Smooth muscle cell (in vitro differentiated cells): ENCODE results near the gene IRF2. TPM values are rescaled to one million over a fixed set of nuclear protein-coding genes. Genes with fewer than 3 reads are reported as not detected.
A peak's percentile ranks its signal among the peaks of the same experiment; 100 is the strongest.

Experiments used
- DNase-seq: peaks from one replicate; lab custom pipeline; 2025; ENCODE audit not compliant: unreplicated experiment; lab: John Stamatoyannopoulos, UW
- H2AFZ ChIP-seq: fragments of 200-600 bp; sonication (generic); 2 replicates; pipeline ENCODE4 v1.6.0; 2016; ENCODE audit warnings: antibody characterized with exemption, low read depth, mild to moderate bottlenecking
- H3F3A ChIP-seq: fragments of 200-600 bp; sonication (generic); 2 replicates; pipeline ENCODE4 v1.6.0; 2017; ENCODE audit warnings: antibody characterized with exemption, low read depth
- H3K27ac ChIP-seq: fragments of 200-600 bp; sonication (generic); 2 replicates; pipeline ENCODE4 v1.5.1; 2016; ENCODE audit warnings: low read depth, mild to moderate bottlenecking
- H3K27me3 ChIP-seq: fragments of 200-600 bp; sonication (generic); 2 replicates; pipeline ENCODE4 v1.6.1; 2016; ENCODE audit warnings: low read depth, mild to moderate bottlenecking
- H3K36me3 ChIP-seq: fragments of 200-600 bp; sonication (generic); 2 replicates; pipeline ENCODE4 v1.5.1; 2016; ENCODE audit warnings: low read depth
- H3K4me1 ChIP-seq: fragments of 200-600 bp; sonication (generic); 2 replicates; pipeline ENCODE4 v1.5.1; 2016; ENCODE audit warnings: low read depth
- H3K4me2 ChIP-seq: fragments of 200-600 bp; sonication (generic); 2 replicates; pipeline ENCODE4 v1.6.0; 2016; ENCODE audit warnings: mild to moderate bottlenecking
- H3K4me3 ChIP-seq: fragments of 200-600 bp; sonication (generic); 2 replicates; pipeline ENCODE4 v1.5.1; 2016; ENCODE audit warnings: mild to moderate bottlenecking
- H3K79me2 ChIP-seq: fragments of 200-600 bp; sonication (generic); 2 replicates; pipeline ENCODE4 v1.6.0; 2016; ENCODE audit warnings: low read depth, mild to moderate bottlenecking
- H3K9ac ChIP-seq: fragments of 200-600 bp; sonication (generic); 2 replicates; pipeline ENCODE4 v1.6.0; 2016; ENCODE audit warnings: low read depth
- H3K9me3 ChIP-seq: fragments of 200-600 bp; sonication (generic); replicated peaks from 2 replicates; pipeline ENCODE4 v1.5.1; 2016; ENCODE audit warnings: low read depth
- H4K20me1 ChIP-seq: fragments of 200-600 bp; sonication (generic); 2 replicates; pipeline ENCODE4 v1.6.0; 2016; ENCODE audit warnings: low read depth
- WGBS: methylation state at CpG from one replicate; pipeline ENCODE4 v1.1.7; 2016; ENCODE audit warnings: low lambda C conversion rate; 5-methylcytosine and 5-hydroxymethylcytosine counted together
- polyA plus RNA-seq: library from polyadenylated mRNA; unstranded; fragments of >200 nt; fragmentation: Nextera tagmentation; extraction: Ambion mirVana; gene quantifications from 2 replicates; pipeline ENCODE4 v1.2.1, GENCODE V29; 2016
- total RNA-seq: library from RNA; depleted of rRNA; stranded (reverse); fragments of >200 nt; gene quantifications from 2 replicates; pipeline ENCODE4 v1.2.3, GENCODE V29; 2014
- TF ChIP-seq, protein P1 (sequence below): fragments of 200-600 bp; sonication (generic); IDR thresholded peaks from 2 replicates; pipeline ENCODE4 v1.5.1; 2017; ENCODE audit warnings: borderline replicate concordance, mild to moderate bottlenecking, antibody characterized with exemption; ENCODE audit not compliant: insufficient read depth, poor library complexity, severe bottlenecking

The IRF2 gene
- total and polyA plus RNA-seq, 2 experiments from 2014 or later, result 10.2 to 21.6 TPM

- Histone ChIP-seq H3K4me3 (no peak overlapping the region), H3K27me3 (no peaks in the 10 kb centered on the region), H3K9me3 (no peaks in the 10 kb centered on the region), H3F3A (peaks cover 8% of the 10 kb centered on the region), H3K9ac (no peak overlapping the region), H3K4me2 (no peak overlapping the region), H3K79me2 (no peaks in the 10 kb centered on the region), H3K4me1 (peaks cover 18% of the 10 kb centered on the region), H3K36me3 (no peaks in the 10 kb centered on the region), H4K20me1 (peaks cover 7% of the 10 kb centered on the region), H2AFZ (no peak overlapping the region), H3K27ac (peak overlapping the region; percentile 32)
- TF ChIP-seq, protein P1, sequence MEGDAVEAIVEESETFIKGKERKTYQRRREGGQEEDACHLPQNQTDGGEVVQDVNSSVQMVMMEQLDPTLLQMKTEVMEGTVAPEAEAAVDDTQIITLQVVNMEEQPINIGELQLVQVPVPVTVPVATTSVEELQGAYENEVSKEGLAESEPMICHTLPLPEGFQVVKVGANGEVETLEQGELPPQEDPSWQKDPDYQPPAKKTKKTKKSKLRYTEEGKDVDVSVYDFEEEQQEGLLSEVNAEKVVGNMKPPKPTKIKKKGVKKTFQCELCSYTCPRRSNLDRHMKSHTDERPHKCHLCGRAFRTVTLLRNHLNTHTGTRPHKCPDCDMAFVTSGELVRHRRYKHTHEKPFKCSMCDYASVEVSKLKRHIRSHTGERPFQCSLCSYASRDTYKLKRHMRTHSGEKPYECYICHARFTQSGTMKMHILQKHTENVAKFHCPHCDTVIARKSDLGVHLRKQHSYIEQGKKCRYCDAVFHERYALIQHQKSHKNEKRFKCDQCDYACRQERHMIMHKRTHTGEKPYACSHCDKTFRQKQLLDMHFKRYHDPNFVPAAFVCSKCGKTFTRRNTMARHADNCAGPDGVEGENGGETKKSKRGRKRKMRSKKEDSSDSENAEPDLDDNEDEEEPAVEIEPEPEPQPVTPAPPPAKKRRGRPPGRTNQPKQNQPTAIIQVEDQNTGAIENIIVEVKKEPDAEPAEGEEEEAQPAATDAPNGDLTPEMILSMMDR, result peak; percentile 7
- 74% methylated on average over 7 of the region's 7 CpGs for WGBS
- no peak for DNase-seq
Measured at GRCh38 chr4:184400375-184400870, 73.9 kb downstream of the IRF2 start.

GRCh38 chr4:184399512-184399908 is 74.8 kb downstream of the IRF2 start:
- peaks cover 10% of the 10 kb centered on the region for H3F3A ChIP-seq
- no peaks in the 10 kb centered on the region for H3K79me2 ChIP-seq
- no peak overlapping the region for H2AFZ ChIP-seq
- TF ChIP-seq, protein P1, result no peak
- no peak overlapping the region for H3K4me2 ChIP-seq
- no peaks in the 10 kb centered on the region for H3K27me3 ChIP-seq
- WGBS, result 99% methylated on average over 3 of the region's 3 CpGs
- no peak overlapping the region for H3K27ac ChIP-seq
- H3K36me3 ChIP-seq, result no peaks in the 10 kb centered on the region
- peaks cover 18% of the 10 kb centered on the region for H3K4me1 ChIP-seq
- peaks cover 11% of the 10 kb centered on the region for H4K20me1 ChIP-seq
- no peak overlapping the region for H3K9ac ChIP-seq
- H3K4me3 ChIP-seq, result no peak overlapping the region
- no peaks in the 10 kb centered on the region for H3K9me3 ChIP-seq
- no peak for DNase-seq

DNA sequence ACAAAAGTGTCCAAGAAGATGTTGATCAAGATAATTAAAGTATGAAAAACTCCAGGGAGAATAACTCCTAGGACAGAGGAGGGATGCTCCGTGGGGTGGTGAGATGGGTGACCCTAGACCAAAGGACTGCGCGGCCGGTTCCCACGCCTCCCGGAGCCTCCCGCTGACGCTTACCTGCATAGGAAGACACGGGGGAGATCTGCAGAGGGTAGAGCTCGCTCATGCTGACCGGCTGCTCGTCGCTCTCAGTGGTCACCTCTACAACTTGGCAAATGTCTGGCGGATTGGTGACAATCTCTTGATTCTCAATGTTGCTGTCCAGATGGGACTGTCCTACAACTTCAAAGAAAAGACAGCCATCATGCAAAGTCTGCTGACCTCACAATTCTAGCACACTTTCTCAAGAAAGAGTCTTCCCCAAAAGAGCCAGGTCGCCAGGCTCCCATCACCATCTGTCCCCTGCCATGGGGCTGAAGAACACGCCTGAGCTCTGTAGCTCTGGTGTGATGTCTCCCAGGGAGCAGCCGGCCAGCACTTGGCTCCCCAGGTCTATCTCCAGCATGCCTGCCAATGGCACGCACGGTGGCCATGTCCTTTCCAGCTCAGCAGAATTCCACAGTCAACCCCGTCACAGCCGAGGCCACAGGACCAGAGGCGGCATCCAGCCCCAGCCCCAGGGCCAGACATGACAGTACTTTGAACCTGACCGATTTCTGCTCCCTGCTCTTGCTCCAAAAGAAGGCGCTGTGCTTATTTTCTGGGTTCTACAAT is 75.4 kb downstream of the IRF2 start:
- no peaks in the 10 kb centered on the region for H3K79me2 ChIP-seq
- no peak overlapping the region for H3K4me2 ChIP-seq
- no peak overlapping the region for H3K4me3 ChIP-seq
- H3K9me3 ChIP-seq, result no peaks in the 10 kb centered on the region
- H2AFZ ChIP-seq, result no peak overlapping the region
- H3K36me3 ChIP-seq, result no peaks in the 10 kb centered on the region
- 97% methylated on average over 24 of the region's 24 CpGs for WGBS
- DNase-seq, result no peak
- H4K20me1 ChIP-seq, result peaks cover 14% of the 10 kb centered on the region
- H3K4me1 ChIP-seq, result peaks cover 18% of the 10 kb centered on the region
- no peak overlapping the region for H3K27ac ChIP-seq
- H3K27me3 ChIP-seq, result no peaks in the 10 kb centered on the region
- TF ChIP-seq, protein P1, result no peak
- no peak overlapping the region for H3K9ac ChIP-seq
- peaks cover 10% of the 10 kb centered on the region for H3F3A ChIP-seq
